GM18519 (cell line): ENCODE data around the gene RNF38.
"Not testable (repeated sequence)": the region's sequence is repeated elsewhere in the genome, so short reads cannot be mapped to it uniquely, and the experiment has no call there.

Experiments used
- ATAC-seq: cut with Tn5 transposase; IDR thresholded peaks from one replicate; pipeline ENCODE4 v1.9.1; 2021; ENCODE audit warnings: mild to moderate bottlenecking, moderate library complexity; ENCODE audit not compliant: unreplicated experiment, low FRiP score

Gene RNF38

DNA sequence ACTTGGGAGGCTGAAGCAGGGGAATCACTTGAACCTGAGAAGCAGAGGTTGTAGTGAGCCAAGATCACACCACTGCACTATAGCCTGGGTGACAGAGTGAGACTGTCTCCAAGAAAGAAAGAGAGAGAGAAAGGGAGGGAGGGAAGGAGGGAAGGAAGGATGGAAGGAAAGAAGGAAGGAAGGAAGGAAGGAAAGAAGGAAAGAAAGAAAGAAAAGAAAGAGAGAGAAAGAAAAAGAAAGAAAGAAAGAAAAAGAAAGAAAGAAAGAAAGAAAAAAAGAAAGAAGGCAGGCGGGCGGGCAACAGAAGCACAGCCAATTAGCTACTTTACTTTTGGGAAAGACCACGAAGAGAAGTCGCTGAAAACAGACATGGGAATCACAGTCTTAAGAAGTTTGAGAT is 9.0 kb upstream of the RNF38 start:
- not testable (repeated sequence) for ATAC-seq

DNA sequence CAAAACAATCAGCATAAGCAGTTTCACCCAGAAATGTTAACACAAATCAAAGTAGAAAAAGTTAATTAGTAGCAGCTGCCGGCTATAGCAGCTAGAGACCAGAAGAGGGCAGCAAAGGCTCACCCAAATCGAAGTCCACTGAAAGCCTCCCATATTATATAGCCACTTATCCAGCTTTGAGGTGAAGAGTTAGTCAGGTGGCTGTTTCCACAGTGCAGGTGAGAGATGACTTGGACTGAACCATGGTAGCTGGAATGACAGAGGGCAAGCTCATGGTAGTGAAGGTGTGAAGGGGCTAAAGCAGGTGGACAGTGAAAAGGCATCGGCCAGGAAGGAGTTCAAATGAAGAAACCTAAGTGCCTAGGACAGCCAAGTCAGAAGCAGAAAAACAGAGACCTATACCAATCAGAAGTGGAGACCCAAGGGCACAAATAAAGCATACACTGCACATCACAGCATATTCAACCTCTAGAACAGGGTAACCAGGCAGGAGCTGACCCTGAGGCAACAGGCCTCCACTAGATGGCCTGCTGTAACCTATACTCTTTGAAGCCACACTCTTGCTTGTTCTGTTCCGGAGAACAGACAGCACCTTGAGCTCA is 7.2 kb upstream of the RNF38 start:
- no peak for ATAC-seq

DNA sequence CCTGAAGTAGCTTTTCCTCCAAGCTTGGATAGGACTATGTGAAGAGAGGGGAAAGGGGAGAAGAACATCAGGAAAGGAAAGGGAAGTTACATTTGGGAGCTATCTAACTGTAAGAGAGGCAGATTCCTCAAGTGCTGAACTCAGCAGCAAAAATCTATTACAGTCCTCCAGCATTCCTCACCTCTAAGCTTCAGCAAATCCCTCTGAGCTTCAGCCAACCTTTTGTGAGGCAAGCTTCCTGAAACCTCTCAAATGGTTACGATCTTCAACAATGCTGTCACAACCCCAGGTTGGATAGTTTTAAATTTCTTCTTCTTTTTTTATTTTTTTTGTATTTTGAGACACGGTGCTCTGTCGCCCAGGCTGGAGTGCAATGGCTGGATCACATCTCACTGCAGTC is 2.5 kb upstream of the RNF38 start:
- no peak for ATAC-seq

DNA sequence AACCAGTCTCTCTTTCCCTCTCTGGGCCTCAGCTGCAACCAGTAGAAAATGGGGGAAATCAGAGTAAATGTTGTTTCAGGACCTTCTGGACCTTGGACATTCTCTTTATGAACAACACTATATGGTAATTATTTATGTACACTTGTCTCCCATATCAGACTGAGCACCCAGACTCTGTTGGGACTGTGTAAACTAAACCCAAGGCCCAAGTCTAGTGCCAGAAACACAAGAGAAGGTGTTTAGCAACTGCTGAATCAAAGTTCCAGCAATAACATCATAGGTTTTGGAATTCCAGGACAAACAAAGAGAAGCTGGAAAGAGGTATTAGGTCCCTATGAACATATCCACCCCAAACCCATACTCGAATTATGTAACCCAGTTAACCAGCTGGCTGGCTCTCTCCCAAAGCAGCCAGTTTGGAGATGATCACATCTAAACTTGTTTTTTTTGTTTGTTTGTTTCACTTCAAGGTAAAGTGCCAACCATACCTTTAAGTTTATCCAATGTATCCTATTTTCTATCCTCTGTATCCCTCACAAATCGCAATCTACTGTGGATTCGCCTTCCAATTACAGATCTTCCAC is 1.9 kb upstream of the RNF38 start:
- no peak for ATAC-seq

DNA sequence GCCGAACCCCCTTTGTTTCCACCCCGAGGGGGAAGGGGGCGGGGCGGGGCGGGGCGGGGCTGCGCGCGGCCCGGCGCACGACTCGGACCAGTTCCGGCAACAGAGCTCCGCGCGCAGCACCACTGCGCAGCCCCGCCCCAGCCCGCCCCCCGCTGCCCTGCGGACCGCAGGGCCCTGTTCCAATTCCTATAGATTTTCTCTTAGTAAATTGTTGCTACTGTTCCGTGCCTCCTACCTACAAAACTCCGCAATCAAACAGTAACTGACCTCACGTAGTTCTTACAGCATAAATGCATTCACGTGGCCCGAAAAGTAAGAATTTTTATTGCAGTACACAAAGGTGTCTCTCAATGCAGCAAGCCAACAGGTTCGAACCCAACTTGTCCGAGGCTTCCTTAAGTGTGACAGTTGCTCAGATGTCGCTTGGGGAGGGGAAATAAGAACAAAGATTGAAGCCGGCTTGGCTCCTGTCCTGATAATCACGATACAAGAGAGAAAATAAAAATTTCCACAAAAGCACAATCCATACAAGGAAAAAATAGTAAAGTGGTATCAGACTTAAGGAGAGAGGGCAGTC is 1.2 kb upstream of the RNF38 start:
- ATAC-seq, result peak; percentile 29

DNA sequence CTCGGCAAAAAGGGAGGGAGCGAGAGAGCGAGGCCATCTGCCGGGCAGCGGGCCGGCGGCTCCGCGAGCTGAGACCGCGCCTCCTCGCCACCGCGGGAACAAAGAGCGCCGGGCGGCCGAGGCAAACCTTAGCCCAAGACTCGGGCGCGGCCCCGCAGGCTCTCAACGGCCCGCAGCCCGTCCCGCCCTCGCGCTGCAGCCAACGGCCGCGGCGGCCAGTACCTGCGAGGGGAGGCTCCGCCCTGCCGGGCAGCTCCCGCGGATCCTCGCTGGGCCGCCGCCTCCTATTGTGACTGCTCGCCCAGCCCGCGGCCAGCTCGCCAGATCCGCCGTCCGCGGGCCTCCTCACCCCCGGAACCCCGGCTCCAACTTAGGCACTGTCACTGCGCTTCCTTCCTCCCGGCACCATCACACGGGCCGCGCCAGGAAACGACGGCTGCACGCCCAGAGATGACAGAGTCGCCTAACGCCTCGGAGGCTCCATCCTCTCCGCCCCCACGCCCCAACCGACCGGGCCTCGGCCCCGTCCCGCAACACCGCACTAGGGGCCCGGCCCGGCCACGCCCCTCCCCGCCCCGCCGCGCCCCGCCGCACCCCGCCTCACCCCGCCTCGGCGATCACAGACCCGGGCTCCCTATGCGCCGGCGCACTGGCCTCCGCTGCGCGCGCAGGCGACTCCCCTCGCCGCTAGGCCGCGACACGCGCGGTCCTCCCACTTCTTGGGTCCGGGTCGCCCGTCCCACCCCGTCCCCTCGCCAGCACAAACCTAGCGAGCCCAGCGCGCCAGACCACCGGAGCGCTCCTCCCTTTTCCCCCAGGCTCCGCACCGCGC is 479 bp upstream of the RNF38 start:
- ATAC-seq, result peak; percentile 52

DNA sequence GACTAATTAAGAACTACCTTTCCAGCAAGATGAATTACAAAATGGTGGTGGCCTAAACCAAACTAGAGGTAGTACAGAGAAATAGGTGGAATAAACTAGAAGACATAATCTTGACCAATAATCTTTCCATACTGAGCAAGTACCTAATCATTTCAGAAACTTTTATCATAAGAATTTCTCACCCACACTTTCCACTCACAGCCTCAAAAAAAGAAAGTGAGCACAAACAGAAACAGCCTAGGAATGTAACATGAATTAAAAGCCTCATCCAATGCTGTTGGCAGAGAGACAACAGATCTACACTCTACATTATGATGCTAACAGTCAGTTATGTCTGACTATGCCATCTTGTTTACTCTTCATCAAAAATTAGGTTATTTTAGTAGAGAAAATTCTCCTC is 1.3 kb downstream of the RNF38 start:
- ATAC-seq, result no peak

DNA sequence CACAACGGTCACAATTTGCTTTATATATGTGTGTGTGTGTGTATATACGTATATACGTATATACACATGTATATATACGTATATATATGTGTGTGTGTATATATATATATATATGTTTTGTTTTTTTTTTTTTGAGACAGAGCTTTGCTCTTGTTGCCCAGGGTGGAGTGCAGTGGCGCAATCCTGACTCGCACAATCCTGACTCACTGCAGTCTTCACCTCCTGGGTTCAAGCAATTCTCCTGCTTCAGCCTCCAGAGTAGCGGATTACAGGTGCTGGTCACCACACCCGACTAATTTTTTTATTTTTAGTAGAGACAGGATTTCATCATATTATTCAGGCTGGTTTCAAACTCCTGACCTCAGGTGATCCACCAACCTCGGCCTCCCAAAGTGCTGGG is 3.1 kb downstream of the RNF38 start:
- no peak for ATAC-seq

DNA sequence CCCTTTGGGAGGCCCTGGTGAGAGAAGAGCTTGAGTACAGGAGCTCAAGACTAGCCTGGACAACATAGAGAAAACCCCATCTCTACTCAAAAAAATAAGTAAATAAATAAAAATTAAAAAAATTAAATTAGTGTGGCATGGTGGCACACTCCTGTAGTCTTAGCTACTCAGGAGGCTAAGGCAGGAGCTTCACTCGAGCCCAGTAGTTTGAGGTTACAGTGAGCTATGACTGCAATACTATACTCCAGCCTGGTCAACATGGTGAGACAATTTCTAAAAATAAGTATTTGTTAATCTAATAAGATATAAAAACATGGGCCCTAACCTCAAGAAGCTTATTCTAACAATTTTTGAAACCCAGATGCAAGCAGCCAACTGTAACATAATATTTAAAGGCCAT is 7.6 kb downstream of the RNF38 start:
- no peak for ATAC-seq

DNA sequence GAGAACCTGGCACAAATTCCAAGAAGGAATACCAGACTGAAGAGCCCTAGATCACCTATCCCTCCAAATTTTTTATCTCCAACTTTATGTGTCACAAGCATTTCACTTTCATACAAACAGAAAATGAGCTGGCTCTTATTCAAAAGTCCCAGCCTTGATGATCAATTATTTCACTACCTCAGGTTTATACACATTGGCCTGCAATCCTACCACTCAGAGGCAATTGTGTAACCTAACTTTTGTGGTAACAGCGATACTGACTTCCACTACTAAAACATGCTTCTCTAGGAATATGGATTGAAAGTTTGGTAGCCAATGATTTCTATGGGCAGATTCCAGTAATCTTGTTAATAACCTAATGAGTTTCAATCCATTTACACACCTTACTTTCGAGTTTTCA is 10.5 kb downstream of the RNF38 start:
- ATAC-seq, result no peak

DNA sequence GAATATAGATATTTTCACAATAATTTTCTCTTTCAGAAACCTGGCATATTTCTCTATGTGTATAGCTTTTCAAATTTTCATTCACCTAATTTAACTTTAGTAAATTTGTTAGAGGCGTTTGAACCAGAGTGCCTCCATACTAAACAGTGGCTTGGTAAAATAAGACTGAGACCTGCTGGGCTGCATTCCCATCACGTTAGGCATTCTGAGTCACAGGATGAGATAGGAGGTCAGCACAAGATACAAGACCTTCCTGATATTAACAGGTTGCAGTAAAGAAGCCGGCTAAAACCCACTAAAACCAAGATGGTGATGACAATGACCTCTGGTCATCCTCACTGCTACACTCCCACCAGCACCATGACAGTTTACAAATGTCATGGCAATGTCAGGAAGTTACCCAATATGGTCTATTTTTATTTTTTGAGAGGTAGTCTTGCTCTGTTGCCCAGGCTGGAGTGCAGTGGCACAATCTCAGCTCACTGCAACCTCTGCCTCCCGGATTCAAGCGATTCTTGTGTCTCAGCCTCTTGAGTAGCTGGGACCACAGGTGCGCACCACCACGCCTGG is 13.6 kb downstream of the RNF38 start:
- ATAC-seq, result not testable (repeated sequence)

DNA sequence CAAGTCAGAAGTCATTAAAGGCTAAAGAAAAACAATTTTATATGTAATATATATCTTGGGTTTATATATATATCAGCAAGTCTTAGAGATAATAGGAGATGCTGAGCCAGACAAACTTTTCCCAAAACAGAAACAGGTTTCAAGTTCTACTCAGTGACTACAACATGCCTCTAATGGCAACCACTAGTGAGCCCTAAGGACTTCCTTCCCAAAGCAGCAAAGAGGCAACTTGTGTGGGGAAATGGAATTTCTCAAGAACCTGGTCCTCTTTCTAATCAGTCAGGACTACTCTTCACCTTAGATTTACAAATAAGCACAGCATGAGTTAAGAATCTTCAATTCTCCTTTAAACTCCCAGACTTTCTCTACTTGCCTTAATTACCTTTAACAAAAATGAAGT is 17.6 kb downstream of the RNF38 start:
- no peak for ATAC-seq

DNA sequence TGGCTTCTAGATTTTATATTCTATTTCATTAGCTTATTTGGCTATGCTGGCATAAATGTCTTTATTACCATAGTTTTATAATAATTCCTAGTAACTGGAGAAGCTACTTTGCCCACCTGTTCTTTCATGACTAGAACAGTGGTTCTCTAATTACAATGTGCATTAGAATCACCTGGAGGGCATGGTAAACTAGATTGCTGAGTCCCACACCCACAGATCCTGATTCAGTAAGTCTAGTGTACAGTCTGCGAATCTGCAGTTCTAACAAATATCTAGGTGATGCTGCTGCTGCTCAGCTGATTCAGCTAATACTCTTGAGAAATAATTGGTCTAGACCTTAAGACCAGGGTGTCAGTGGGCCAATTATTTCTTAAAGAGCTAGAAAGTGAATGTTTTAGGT is 35.5 kb downstream of the RNF38 start:
- no peak for ATAC-seq

DNA sequence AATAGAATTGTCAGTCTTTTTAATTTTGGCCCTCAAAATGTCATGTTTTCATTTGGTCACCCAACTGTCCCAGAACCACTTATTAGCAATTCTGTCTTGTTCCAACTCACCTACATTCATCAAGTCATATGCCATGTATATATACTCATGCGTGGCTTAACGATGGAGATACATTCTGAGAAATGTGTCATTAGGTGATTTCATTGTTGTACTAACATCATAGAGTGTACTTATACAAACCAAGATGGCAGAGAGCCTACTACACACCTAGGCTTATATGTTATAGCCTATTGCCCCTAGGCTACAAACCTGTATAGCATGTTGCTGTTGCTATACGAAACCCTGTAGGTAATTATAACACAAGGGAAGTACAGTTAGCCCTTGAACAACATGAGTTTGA is 36.6 kb downstream of the RNF38 start:
- no peak for ATAC-seq

DNA sequence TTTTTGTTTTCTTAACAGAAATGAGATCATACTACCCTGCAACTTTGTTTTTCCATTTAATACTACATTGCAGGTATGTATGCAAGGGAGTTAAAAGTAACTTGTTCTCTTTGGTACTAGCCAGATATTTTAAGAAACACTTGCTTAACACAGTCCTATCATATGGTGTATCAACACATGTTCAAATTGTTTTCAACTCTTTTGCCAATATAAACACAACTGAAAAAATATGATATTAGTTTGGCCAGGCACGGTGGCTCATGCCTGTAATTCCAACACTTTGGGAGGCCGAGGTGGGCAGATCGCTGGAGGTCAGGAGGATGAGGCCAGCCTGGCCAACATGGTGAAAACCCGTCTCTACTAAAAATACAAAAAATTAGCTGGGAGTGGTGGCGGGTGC is 41.6 kb downstream of the RNF38 start:
- ATAC-seq, result no peak

DNA sequence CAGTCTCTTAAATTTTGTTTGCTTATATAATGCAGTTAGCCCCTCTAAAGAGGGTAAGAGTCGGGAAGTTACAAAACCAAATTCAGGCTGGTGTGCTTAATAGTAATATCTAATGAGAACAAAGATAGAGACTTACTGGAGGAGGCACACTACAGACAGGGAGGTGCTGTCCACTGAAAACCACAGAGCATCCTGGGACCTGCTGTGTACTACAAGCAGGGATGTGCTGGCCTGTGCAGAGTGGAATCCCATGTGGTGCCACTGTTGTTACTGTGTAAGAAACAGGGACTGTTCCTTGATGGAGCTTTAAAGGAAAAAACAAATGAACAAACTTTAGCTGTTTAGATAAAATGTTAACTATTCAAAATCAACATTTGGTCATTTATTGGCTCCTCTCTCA is 42.4 kb downstream of the RNF38 start:
- no peak for ATAC-seq

DNA sequence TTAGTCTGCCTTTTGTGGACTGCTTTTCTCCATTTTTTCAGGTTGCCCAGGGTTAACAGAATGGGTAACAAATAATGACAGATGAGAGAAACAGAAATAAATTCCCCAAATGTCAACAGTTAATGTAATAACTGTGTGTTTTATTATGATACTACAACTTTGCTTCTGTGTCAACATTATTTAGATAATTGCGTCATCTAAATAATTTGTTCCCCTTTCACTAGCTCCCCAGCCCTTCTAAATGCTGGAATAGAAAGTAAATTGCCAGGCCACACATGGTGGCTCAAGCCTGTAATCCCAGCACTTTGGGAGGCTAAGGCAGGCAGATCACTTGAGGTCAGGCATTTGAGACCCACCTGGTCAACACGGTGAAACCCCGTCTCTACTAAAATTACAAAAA is 53.5 kb downstream of the RNF38 start:
- ATAC-seq, result no peak

DNA sequence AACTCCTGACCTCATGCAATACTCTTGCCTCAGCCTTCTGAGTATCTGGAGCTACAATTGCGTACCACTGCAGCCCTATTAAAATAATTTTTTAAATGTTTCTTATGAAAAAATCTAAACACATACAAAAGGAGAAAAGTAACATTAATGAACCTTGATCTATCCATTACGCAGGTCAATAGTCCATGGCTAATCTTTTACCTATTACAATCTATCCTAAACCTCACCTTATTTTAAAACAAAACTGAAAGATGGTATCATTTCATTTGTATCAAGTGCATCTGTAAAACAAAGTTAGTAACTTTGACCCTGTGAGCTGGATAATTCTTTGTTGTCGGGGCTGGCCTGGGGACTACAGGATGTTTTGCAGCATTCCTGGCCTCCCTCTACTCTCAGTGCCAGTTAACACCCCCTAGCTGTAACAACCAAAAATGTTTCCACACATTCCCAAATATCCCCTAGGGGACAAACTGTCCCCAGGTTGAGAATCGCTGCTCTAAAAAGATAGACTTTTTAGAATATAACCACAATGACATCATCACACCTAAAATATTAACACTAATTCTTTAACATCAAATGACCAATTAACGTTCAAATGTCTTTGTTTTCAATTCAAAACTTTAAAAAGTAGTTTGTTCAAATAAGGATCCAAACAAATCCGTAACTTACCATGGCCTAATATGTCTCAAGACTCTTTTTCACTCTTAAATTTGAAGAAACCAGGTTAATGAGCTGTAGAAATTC is 54.8 kb downstream of the RNF38 start:
- no peak for ATAC-seq

DNA sequence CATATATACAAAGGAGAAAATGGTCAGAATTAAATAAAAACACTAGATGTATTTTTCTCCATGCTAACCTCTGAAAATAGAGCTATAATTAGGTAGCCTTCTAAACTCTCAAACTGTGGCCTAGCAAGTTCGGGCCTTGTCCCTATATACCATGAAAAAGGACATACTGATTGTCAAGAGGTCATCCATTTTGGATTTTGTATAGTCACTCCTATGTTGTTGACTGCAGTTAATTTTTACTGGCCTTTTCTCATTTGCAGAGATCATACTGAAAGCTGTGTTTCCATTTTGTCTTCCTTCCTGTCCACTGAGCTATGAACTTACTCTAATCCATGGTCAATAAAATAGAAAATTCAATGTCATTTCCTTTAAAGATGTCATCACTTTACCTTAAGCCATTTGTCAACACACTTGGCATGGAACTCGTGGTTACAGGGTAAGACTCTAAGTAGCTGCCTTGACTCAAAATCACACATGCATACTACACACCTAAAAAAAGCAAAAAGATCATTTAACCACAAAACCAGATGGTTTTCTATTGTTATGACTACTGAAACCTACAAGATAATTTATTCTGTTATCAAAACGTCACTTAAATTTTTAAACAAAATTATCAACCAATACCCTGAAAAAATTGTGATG is 58.0 kb downstream of the RNF38 start:
- ATAC-seq, result no peak

DNA sequence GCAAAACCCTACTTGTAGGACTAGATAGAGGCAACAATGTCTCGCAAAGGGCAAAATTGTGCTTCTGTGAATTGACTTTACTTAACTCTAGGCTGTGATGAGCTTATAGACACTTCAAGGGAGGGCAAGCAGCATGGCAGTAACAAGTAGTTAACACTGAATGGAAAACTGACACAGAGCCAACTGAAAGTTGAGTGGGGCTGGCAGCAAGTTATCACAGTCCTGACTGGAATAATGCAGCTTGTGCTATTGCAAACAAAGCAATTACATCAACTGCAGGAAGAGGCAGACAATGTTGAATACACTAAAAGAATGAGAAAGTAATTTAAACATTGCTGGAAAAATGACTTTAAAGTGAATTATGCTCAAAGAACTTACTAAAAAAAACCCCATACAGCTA is 62.2 kb downstream of the RNF38 start:
- no peak for ATAC-seq
